Keratinocyte (primary cell): ENCODE measurements around the gene RTP1. TPM values are rescaled to one million over a fixed set of nuclear protein-coding genes. Genes with fewer than 3 reads are reported as not detected.
A peak's percentile ranks its signal among the peaks of the same experiment; 100 is the strongest.
"Not testable (repeated sequence)": the region's sequence is repeated elsewhere in the genome, so short reads cannot be mapped to it uniquely, and the experiment has no call there.

ENCODE experiments used
- DNase-seq: peaks from one replicate; pipeline ENCODE4 v3.0.0-alpha.2; 2011; ENCODE audit warnings: low read depth, missing footprints, low spot score
- FAIRE-seq: peaks from 2 replicates; lab custom pipeline; 2011; peaks lifted over from hg19 to GRCh38; lab: Jason Lieb, UNC
- H2AFZ ChIP-seq: 2 replicates; pipeline ENCODE4 v1.6.0; 2012; ENCODE audit warnings: low read length, control low read depth, inconsistent platforms; ENCODE audit not compliant: control insufficient read depth
- H3K27ac ChIP-seq: 2 replicates; pipeline ENCODE4 v1.5.1; 2011; ENCODE audit warnings: low read length; ENCODE audit not compliant: control insufficient read depth, insufficient read depth
- H3K27me3 ChIP-seq: 3 replicates; pipeline ENCODE4 v1.6.0; 2011; ENCODE audit warnings: low read length; ENCODE audit not compliant: control insufficient read depth, insufficient read depth; ENCODE audit errors: extremely low read depth
- H3K36me3 ChIP-seq, 2 experiments: 2 replicates in 1 of 2; 3 replicates in 1 of 2; pipeline ENCODE4 v1.5.1; 2011; ENCODE audit warnings: low read length in 2 of 2, mild to moderate bottlenecking in 1 of 2; ENCODE audit not compliant: control insufficient read depth in 2 of 2, insufficient read depth in 2 of 2; ENCODE audit errors: extremely low read depth in 1 of 2
- H3K4me1 ChIP-seq: 3 replicates; pipeline ENCODE4 v1.5.1; 2011; ENCODE audit warnings: low read length; ENCODE audit not compliant: control insufficient read depth, insufficient read depth; ENCODE audit errors: extremely low read depth
- H3K4me2 ChIP-seq: 3 replicates; pipeline ENCODE4 v1.6.0; 2011; ENCODE audit warnings: low read depth, low read length; ENCODE audit not compliant: control insufficient read depth, insufficient read depth; ENCODE audit errors: extremely low read depth
- H3K4me3 ChIP-seq, 3 experiments: fragments of 200-600 bp in 1 of 3; sonication (generic) in 1 of 3; 2 replicates in 2 of 3; 3 replicates in 1 of 3; pipeline ENCODE4 v1.5.1; 2011 to 2016; ENCODE audit warnings: low read length in 3 of 3, mild to moderate bottlenecking in 3 of 3, control low read depth in 2 of 3, inconsistent platforms in 1 of 3, low read depth in 1 of 3, mixed read lengths in 1 of 3, mixed run types in 1 of 3, moderate library complexity in 1 of 3; ENCODE audit not compliant: control insufficient read depth in 2 of 3, insufficient read depth in 2 of 3; ENCODE audit errors: extremely low read depth in 1 of 3
- H3K79me2 ChIP-seq: 2 replicates; pipeline ENCODE4 v1.6.0; 2012; ENCODE audit warnings: low read length; ENCODE audit not compliant: control insufficient read depth, insufficient read depth
- H3K9ac ChIP-seq: 3 replicates; pipeline ENCODE4 v1.6.0; 2011; ENCODE audit warnings: low read length; ENCODE audit not compliant: control insufficient read depth, insufficient read depth; ENCODE audit errors: extremely low read depth
- H3K9me1 ChIP-seq: 3 replicates; pipeline ENCODE4 v1.6.0; 2011; ENCODE audit warnings: low read length; ENCODE audit not compliant: control insufficient read depth, insufficient read depth; ENCODE audit errors: extremely low read depth
- H3K9me3 ChIP-seq: 2 replicates; pipeline ENCODE4 v1.5.1; 2012; ENCODE audit warnings: low read depth, low read length; ENCODE audit not compliant: control insufficient read depth
- H4K20me1 ChIP-seq: 3 replicates; pipeline ENCODE4 v1.6.0; 2011; ENCODE audit warnings: low read length; ENCODE audit not compliant: control insufficient read depth, insufficient read depth; ENCODE audit errors: extremely low read depth
- CTCF ChIP-seq, 3 experiments: IDR thresholded peaks in 1 of 3; conservative IDR thresholded peaks in 1 of 3; optimal IDR thresholded peaks in 1 of 3; 2 replicates in 2 of 3; 3 replicates in 1 of 3; pipeline versions ENCODE3 to v1.5.1; 2011; ENCODE audit warnings: low read length in 3 of 3, mild to moderate bottlenecking in 3 of 3, moderate library complexity in 2 of 3, control low read depth in 1 of 3, inconsistent platforms in 1 of 3; ENCODE audit not compliant: insufficient read depth in 2 of 3; ENCODE audit errors: extremely low read depth in 1 of 3
- EZH2 ChIP-seq: IDR thresholded peaks from one replicate; pipeline ENCODE4 v1.6.1; 2012; ENCODE audit warnings: inconsistent platforms, mild to moderate bottlenecking, low read length, moderate library complexity
- dilution Hi-C: fragments of 300-500 bp; cut with MboI; formaldehyde crosslinking; loops from one replicate; pipeline ENCODE4 v1.7.0; 2020; ENCODE audit warnings: low sequenced_read_pairs; ENCODE audit not compliant: extremely low pct_ligation_motif_present
- polyA plus RNA-seq, 5 experiments: library from polyadenylated mRNA; depleted of rRNA in 3 of 5; stranded (reverse) in 3 of 5; stranded (forward) in 1 of 5; unstranded in 1 of 5; fragments of >200 nt; gene quantifications; 1 replicate in 1 of 5; 2 replicates in 3 of 5; 3 replicates in 1 of 5; pipeline versions ENCODE4 v1.2.1 to v1.2.3, GENCODE V29; 2011 to 2012; ENCODE audit warnings: missing spikeins in 2 of 5, low read depth in 1 of 5, low replicate concordance in 1 of 5

RTP1 gene
- polyA plus RNA-seq, 1 donor (not counting 4 experiments of a cell fraction or from before 2014, with no cell fraction given): not detected

GRCh38 chr3:187169231-187169960, 27.9 kb upstream of the RTP1 start:
- no peak overlapping the region for H3K4me2 ChIP-seq
- no peaks in the 10 kb centered on the region for H3K36me3 ChIP-seq
- no peaks in the 10 kb centered on the region for H3K9me3 ChIP-seq
- no peaks in the 10 kb centered on the region for H3K9me1 ChIP-seq
- no peak overlapping the region for H3K9ac ChIP-seq
- peaks cover 21% of the 10 kb centered on the region for H3K4me1 ChIP-seq
- H4K20me1 ChIP-seq: no peaks in the 10 kb centered on the region
- H3K79me2 ChIP-seq: no peaks in the 10 kb centered on the region
- no peak overlapping the region for H3K27ac ChIP-seq
- dilution Hi-C loops: no loop called here
- DNase-seq: no peak
- peak; percentile 29 for FAIRE-seq
- no peak for TF ChIP-seq CTCF (optimal IDR thresholded peaks at IDR 0.05 in 1 of 3, IDR thresholded peaks at IDR 0.05 in 1 of 3, conservative IDR thresholded peaks at IDR 0.05 in 1 of 3; ENCODE audit: extremely low read depth in 1 of 3, insufficient read depth in 2 of 3, low read length in 3 of 3)
- TF ChIP-seq EZH2: no peak
- H2AFZ ChIP-seq: no peak overlapping the region
- no peaks in the 10 kb centered on the region for H3K27me3 ChIP-seq
- H3K4me3 ChIP-seq: no peak overlapping the region

GRCh38 chr3:187170911-187171310, 26.4 kb upstream of the RTP1 start:
- H3K4me3 ChIP-seq, DNase-seq, dilution Hi-C loops, H3K36me3 ChIP-seq, H3K27ac ChIP-seq, H2AFZ ChIP-seq, H3K9ac ChIP-seq, H3K9me1 ChIP-seq, H4K20me1 ChIP-seq, FAIRE-seq, H3K79me2 ChIP-seq, H3K9me3 ChIP-seq, H3K27me3 ChIP-seq, H3K4me2 ChIP-seq: not testable (repeated sequence)
- peaks cover 21% of the 10 kb centered on the region for H3K4me1 ChIP-seq

- Histone ChIP-seq H3K79me2 (no peaks in the 10 kb centered on the region), H3K9me1 (no peaks in the 10 kb centered on the region), H3K27ac (no peak overlapping the region), H2AFZ (no peak overlapping the region), H3K9me3 (no peaks in the 10 kb centered on the region), H3K4me1 (peaks cover 21% of the 10 kb centered on the region), H3K36me3 (no peaks in the 10 kb centered on the region), H4K20me1 (no peaks in the 10 kb centered on the region), H3K4me2 (no peak overlapping the region), H3K9ac (no peak overlapping the region), H3K4me3 (no peak overlapping the region), H3K27me3 (no peaks in the 10 kb centered on the region)
- TF ChIP-seq CTCF (optimal IDR thresholded peaks at IDR 0.05 in 1 of 3, IDR thresholded peaks at IDR 0.05 in 1 of 3, conservative IDR thresholded peaks at IDR 0.05 in 1 of 3; ENCODE audit: extremely low read depth in 1 of 3, insufficient read depth in 2 of 3, low read length in 3 of 3) (no peak), EZH2 (no peak)
- no peak for FAIRE-seq
- DNase-seq: no peak
- dilution Hi-C loops: no loop called here
These were observed 24.4 kb upstream of the RTP1 start for GRCh38 chr3:187172929-187173328.
